Measurements from ENCODE around the gene SMARCA2.

The SMARCA2 gene

GRCh38 chr9:2117527-2117926 lies 102.4 kb downstream of the SMARCA2 start:
- no peak for TF ChIP-seq CTCF (IDR thresholded peaks at IDR 0.05; ENCODE audit: low read depth, low read length)
- H3K4me3 ChIP-seq (ENCODE audit: low read depth, low read length): no peak overlapping the region

GRCh38 chr9:2119566-2119965 lies 104.4 kb downstream of the SMARCA2 start:
- TF ChIP-seq CTCF (IDR thresholded peaks at IDR 0.05; ENCODE audit: low read depth, low read length): no peak
- H3K4me3 ChIP-seq (ENCODE audit: low read depth, low read length): no peak overlapping the region

- no peak for TF ChIP-seq CTCF (IDR thresholded peaks at IDR 0.05; ENCODE audit: low read depth, low read length)
- H3K4me3 ChIP-seq (ENCODE audit: low read depth, low read length): no peak overlapping the region
These were observed 106.0 kb downstream of the SMARCA2 start for GRCh38 chr9:2120926-2121689.

- H3K4me3 ChIP-seq (ENCODE audit: low read depth, low read length): no peak overlapping the region
- no peak for TF ChIP-seq CTCF (IDR thresholded peaks at IDR 0.05; ENCODE audit: low read depth, low read length)
These were observed 107.2 kb downstream of the SMARCA2 start for GRCh38 chr9:2122299-2122698.

GRCh38 chr9:2125906-2126305 lies 110.8 kb downstream of the SMARCA2 start:
- no peak for TF ChIP-seq CTCF (IDR thresholded peaks at IDR 0.05; ENCODE audit: low read depth, low read length)
- H3K4me3 ChIP-seq (ENCODE audit: low read depth, low read length): no peak overlapping the region

GRCh38 chr9:2126331-2126803 lies 111.2 kb downstream of the SMARCA2 start:
- H3K4me3 ChIP-seq (ENCODE audit: low read depth, low read length): no peak overlapping the region
- no peak for TF ChIP-seq CTCF (IDR thresholded peaks at IDR 0.05; ENCODE audit: low read depth, low read length)

GRCh38 chr9:2127486-2127885 lies 112.3 kb downstream of the SMARCA2 start:
- H3K4me3 ChIP-seq (ENCODE audit: low read depth, low read length): no peak overlapping the region
- no peak for TF ChIP-seq CTCF (IDR thresholded peaks at IDR 0.05; ENCODE audit: low read depth, low read length)

All from WI38 (cell line).